Measurements from ENCODE around the gene ATXN7.

- TF ChIP-seq CTCF (IDR thresholded peaks at IDR 0.05; ENCODE audit: poor library complexity, severe bottlenecking) (no peak), EP300 (conservative IDR thresholded peaks at IDR 0.05; ENCODE audit: poor library complexity, severe bottlenecking) (peak; percentile 24), REST (IDR thresholded peaks at IDR 0.05; ENCODE audit: borderline replicate concordance) (no peak), RAD21 (conservative IDR thresholded peaks at IDR 0.05) (peak; percentile 14), SMC3 (conservative IDR thresholded peaks at IDR 0.05; ENCODE audit: poor library complexity) (peak; percentile 21), EZH2 (IDR thresholded peaks at IDR 0.05; ENCODE audit: borderline replicate concordance, insufficient read depth, low read length, poor library complexity, severe bottlenecking) (no peak), TAF1 (IDR thresholded peaks at IDR 0.05; ENCODE audit: low read depth) (no peak), POLR2AphosphoS5 (IDR thresholded peaks at IDR 0.05) (no peak), MXI1 (conservative IDR thresholded peaks at IDR 0.05; ENCODE audit: poor library complexity, severe bottlenecking) (no peak)
These were observed 176.5 kb downstream of the ATXN7 start for GRCh38 chr3:64039981-64040733.
